Mesenchymal stem cell (in vitro differentiated cells and primary cell): ENCODE measurements around the gene ARHGAP36.

Source experiments
- DNase-seq: peaks from one replicate; pipeline ENCODE4 v3.0.0-alpha.2; 2013
- H2AFZ ChIP-seq: one replicate; pipeline ENCODE4 v1.6.1; 2013; ENCODE audit warnings: low read depth, mild to moderate bottlenecking, control low read depth, inconsistent platforms, low read length, moderate library complexity
- H2AK5ac ChIP-seq: 2 replicates; pipeline ENCODE4 v1.6.1; 2013; ENCODE audit warnings: low read length, moderate library complexity, mild to moderate bottlenecking, inconsistent platforms; ENCODE audit not compliant: severe bottlenecking
- H2BK120ac ChIP-seq: one replicate; pipeline ENCODE4 v1.6.1; 2013; ENCODE audit warnings: low read depth, mild to moderate bottlenecking, inconsistent platforms, low read length, moderate library complexity
- H2BK12ac ChIP-seq, 2 experiments: one replicate each; pipeline ENCODE4 v1.6.1; 2013; ENCODE audit warnings: inconsistent platforms in 2 of 2, low read length in 2 of 2, mild to moderate bottlenecking in 2 of 2, moderate library complexity in 2 of 2, control low read depth in 1 of 2
- H2BK15ac ChIP-seq: one replicate; pipeline ENCODE4 v1.6.1; 2013; ENCODE audit warnings: mild to moderate bottlenecking, low read depth, inconsistent platforms; ENCODE audit not compliant: poor library complexity, severe bottlenecking
- H2BK5ac ChIP-seq: 2 replicates; pipeline ENCODE4 v1.6.1; 2013; ENCODE audit warnings: low read depth, mild to moderate bottlenecking, low read length, control low read depth, inconsistent platforms; ENCODE audit not compliant: poor library complexity, severe bottlenecking
- H3K14ac ChIP-seq, 2 experiments: one replicate each; pipeline ENCODE4 v1.6.1; 2013; ENCODE audit warnings: inconsistent platforms in 2 of 2, low read length in 2 of 2, control low read depth in 1 of 2, mild to moderate bottlenecking in 1 of 2, moderate library complexity in 1 of 2
- H3K18ac ChIP-seq, 2 experiments: one replicate each; pipeline ENCODE4 v1.6.1; 2013; ENCODE audit warnings: inconsistent platforms in 2 of 2, low read length in 2 of 2, control low read depth in 1 of 2, low read depth in 1 of 2, mild to moderate bottlenecking in 1 of 2
- H3K23ac ChIP-seq, 2 experiments: one replicate each; pipeline ENCODE4 v1.6.1; 2013; ENCODE audit warnings: inconsistent platforms in 2 of 2, low read length in 2 of 2, mild to moderate bottlenecking in 2 of 2, moderate library complexity in 2 of 2, control low read depth in 1 of 2
- H3K27ac ChIP-seq: 2 replicates; pipeline ENCODE4 v1.5.1; 2013; ENCODE audit warnings: mild to moderate bottlenecking, moderate library complexity, low read length, control low read depth, inconsistent platforms; ENCODE audit not compliant: poor library complexity, severe bottlenecking
- H3K27me3 ChIP-seq, 2 experiments: 2 replicates each; pipeline versions ENCODE4 v1.6.1 to v1.7.0; 2013; ENCODE audit warnings: low read length in 2 of 2, mild to moderate bottlenecking in 2 of 2, moderate library complexity in 2 of 2, control low read depth in 1 of 2, inconsistent platforms in 1 of 2; ENCODE audit not compliant: control insufficient read depth in 1 of 2, insufficient read depth in 1 of 2
- H3K36me3 ChIP-seq, 2 experiments: 2 replicates each; pipeline versions ENCODE4 v1.6.1 to v1.7.0; 2013; ENCODE audit warnings: low read length in 2 of 2, control low read depth in 1 of 2, inconsistent platforms in 1 of 2, low read depth in 1 of 2, mild to moderate bottlenecking in 1 of 2; ENCODE audit not compliant: insufficient read depth in 2 of 2, control insufficient read depth in 1 of 2
- H3K4ac ChIP-seq, 2 experiments: one replicate each; pipeline ENCODE4 v1.6.1; 2013; ENCODE audit warnings: inconsistent platforms in 2 of 2, low read length in 2 of 2, mild to moderate bottlenecking in 2 of 2, moderate library complexity in 2 of 2, control low read depth in 1 of 2, low read depth in 1 of 2
- H3K4me1 ChIP-seq: 2 replicates; pipeline ENCODE4 v1.6.1; 2013; ENCODE audit warnings: low read depth, low read length, control low read depth; ENCODE audit not compliant: control insufficient read depth, insufficient read depth
- H3K4me2 ChIP-seq: 2 replicates; pipeline ENCODE4 v1.6.1; 2013; ENCODE audit warnings: low read length, mild to moderate bottlenecking, inconsistent platforms; ENCODE audit not compliant: poor library complexity, severe bottlenecking
- H3K4me3 ChIP-seq, 2 experiments: 2 replicates each; pipeline versions ENCODE4 v1.5.1 to v1.7.0; 2013; ENCODE audit warnings: low read length in 2 of 2, mild to moderate bottlenecking in 2 of 2, control low read depth in 1 of 2, low read depth in 1 of 2; ENCODE audit not compliant: insufficient read depth in 1 of 2
- H3K79me1 ChIP-seq: replicated peaks from 2 replicates; pipeline ENCODE4 v1.6.1; 2013; ENCODE audit warnings: mild to moderate bottlenecking, control low read depth, low read length, inconsistent platforms; ENCODE audit not compliant: poor library complexity, severe bottlenecking
- H3K9ac ChIP-seq: 2 replicates; pipeline ENCODE4 v1.7.0; 2013; ENCODE audit warnings: mild to moderate bottlenecking, low read length, moderate library complexity
- H3K9me3 ChIP-seq: 2 replicates; pipeline ENCODE4 v1.7.0; 2013; ENCODE audit warnings: mild to moderate bottlenecking, low read length; ENCODE audit not compliant: control insufficient read depth
- H4K8ac ChIP-seq: one replicate; pipeline ENCODE4 v1.6.1; 2013; ENCODE audit warnings: inconsistent platforms, mild to moderate bottlenecking, low read length, moderate library complexity
- H4K91ac ChIP-seq: one replicate; pipeline ENCODE4 v1.6.1; 2013; ENCODE audit warnings: mild to moderate bottlenecking, low read length, inconsistent platforms
- WGBS: methylation state at CpG from one replicate; pipeline ENCODE4 v1.1.7; 2013; ENCODE audit warnings: mixed read lengths; 5-methylcytosine and 5-hydroxymethylcytosine counted together

ARHGAP36 gene

DNA sequence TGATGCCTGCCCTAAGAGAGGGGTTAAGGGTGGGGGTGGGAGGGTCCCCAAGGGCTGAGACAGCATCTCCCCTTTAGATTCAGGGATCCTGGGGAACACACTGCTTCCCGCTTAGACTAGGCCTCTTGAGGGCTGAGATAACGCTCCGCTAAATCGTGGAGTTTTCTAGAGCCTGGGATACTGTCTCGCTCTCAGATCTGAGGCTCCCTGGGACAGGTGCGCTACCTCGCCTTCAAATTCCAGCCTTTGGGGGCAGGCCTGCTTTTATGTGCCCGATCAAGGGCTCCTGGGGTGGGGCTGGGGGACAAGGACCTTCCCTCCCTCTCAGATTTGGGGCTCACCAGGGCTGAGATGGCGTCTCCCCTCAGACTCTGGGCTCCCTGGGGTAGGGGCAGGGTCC, 440 bp upstream of the ARHGAP36 start:
- no peak overlapping the region for H2BK120ac ChIP-seq
- H3K36me3 ChIP-seq = no peaks in the 10 kb centered on the region
- no peak overlapping the region for H2AK5ac ChIP-seq
- no peak for DNase-seq
- no peak overlapping the region for H3K18ac ChIP-seq
- no peak overlapping the region for H2BK5ac ChIP-seq
- no peak overlapping the region for H3K23ac ChIP-seq
- no peak overlapping the region for H2BK12ac ChIP-seq
- no peak overlapping the region for H3K4ac ChIP-seq
- no peak overlapping the region for H3K9ac ChIP-seq
- H3K79me1 ChIP-seq = no peaks in the 10 kb centered on the region
- H3K4me1 ChIP-seq = peaks cover 7% of the 10 kb centered on the region
- no peak overlapping the region for H4K91ac ChIP-seq
- H2AFZ ChIP-seq = no peak overlapping the region
- no peak overlapping the region for H3K14ac ChIP-seq
- H2BK15ac ChIP-seq = no peak overlapping the region
- H3K4me2 ChIP-seq = no peak overlapping the region
- no peaks in the 10 kb centered on the region for H3K9me3 ChIP-seq
- no peak overlapping the region for H3K27ac ChIP-seq
- 52% methylated on average over 8 of the region's 9 CpGs for WGBS
- H3K4me3 ChIP-seq = no peak overlapping the region
- peaks cover 26 to 52% of the 10 kb centered on the region in 2 experiments for H3K27me3 ChIP-seq
- no peak overlapping the region for H4K8ac ChIP-seq

DNA sequence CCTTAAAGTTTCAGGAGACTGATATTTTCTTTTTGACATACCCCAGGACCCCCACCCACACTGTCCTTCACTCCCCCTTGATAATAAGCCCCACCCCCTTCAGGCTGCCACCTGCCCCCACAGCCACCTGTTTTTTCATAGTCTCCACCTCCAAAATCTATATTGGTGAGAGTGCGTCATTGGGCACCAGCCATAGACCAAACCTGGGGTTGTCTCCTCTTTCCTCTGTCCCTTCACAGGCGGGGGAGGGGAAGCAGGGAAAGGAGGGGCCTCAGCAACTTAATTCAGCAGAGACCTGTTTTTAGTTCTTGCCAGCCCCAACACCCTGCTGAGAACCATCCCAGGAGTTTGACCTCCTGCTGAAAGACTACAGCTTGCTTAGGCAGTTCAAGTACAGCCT, 1.1 kb downstream of the ARHGAP36 start:
- H3K14ac ChIP-seq = no peak overlapping the region
- no peaks in the 10 kb centered on the region for H3K9me3 ChIP-seq
- no peak overlapping the region for H2BK5ac ChIP-seq
- peaks cover 27 to 64% of the 10 kb centered on the region in 2 experiments for H3K27me3 ChIP-seq
- no peak overlapping the region for H2BK12ac ChIP-seq
- H2AFZ ChIP-seq = no peak overlapping the region
- H3K4me3 ChIP-seq = no peak overlapping the region
- no peak overlapping the region for H3K4ac ChIP-seq
- H3K4me1 ChIP-seq = peaks cover 7% of the 10 kb centered on the region
- DNase-seq = no peak
- no peak overlapping the region for H2BK120ac ChIP-seq
- H3K27ac ChIP-seq = no peak overlapping the region
- no peak overlapping the region for H3K23ac ChIP-seq
- H2AK5ac ChIP-seq = no peak overlapping the region
- no peak overlapping the region for H3K4me2 ChIP-seq
- H4K8ac ChIP-seq = no peak overlapping the region
- H3K79me1 ChIP-seq = no peaks in the 10 kb centered on the region
- no peak overlapping the region for H3K9ac ChIP-seq
- H3K36me3 ChIP-seq = no peaks in the 10 kb centered on the region
- 80% methylated on average over 1 of the region's 2 CpGs for WGBS
- no peak overlapping the region for H3K18ac ChIP-seq
- no peak overlapping the region for H4K91ac ChIP-seq
- no peak overlapping the region for H2BK15ac ChIP-seq

DNA sequence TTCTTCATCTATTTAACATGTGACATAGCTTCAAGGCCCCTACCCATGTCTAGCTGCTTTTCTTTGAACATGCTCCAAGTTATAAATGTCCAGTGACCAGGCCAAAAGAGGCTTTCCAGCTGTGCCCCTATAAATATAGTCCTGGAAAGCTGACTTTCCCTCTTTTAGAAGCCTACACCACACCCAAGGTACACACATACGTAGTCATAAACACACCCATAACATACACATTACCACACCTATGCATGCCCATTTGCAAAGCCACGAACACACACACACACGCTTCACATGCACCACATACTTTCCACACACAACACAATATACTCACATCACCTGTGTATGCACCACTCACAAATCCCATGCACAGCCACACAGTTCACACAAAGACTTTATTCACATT, 2.0 kb downstream of the ARHGAP36 start:
- Histone ChIP-seq H3K23ac (no peak overlapping the region), H2BK5ac (no peak overlapping the region), H3K27ac (no peak overlapping the region), H3K9ac (no peak overlapping the region), H3K4me3 (no peak overlapping the region), H2BK15ac (no peak overlapping the region), H2BK12ac (no peak overlapping the region), H4K8ac (no peak overlapping the region), H2AFZ (no peak overlapping the region), H3K18ac (no peak overlapping the region), H3K4me1 (peaks cover 7% of the 10 kb centered on the region), H4K91ac (no peak overlapping the region), H3K14ac (no peak overlapping the region), H3K36me3 (no peaks in the 10 kb centered on the region), H3K79me1 (no peaks in the 10 kb centered on the region), H3K27me3 (peaks cover 30 to 72% of the 10 kb centered on the region in 2 experiments), H2AK5ac (no peak overlapping the region), H3K4me2 (no peak overlapping the region), H2BK120ac (no peak overlapping the region), H3K4ac (no peak overlapping the region), H3K9me3 (no peaks in the 10 kb centered on the region)
- WGBS = 91% methylated on average over 3 of the region's 3 CpGs
- DNase-seq = no peak

DNA sequence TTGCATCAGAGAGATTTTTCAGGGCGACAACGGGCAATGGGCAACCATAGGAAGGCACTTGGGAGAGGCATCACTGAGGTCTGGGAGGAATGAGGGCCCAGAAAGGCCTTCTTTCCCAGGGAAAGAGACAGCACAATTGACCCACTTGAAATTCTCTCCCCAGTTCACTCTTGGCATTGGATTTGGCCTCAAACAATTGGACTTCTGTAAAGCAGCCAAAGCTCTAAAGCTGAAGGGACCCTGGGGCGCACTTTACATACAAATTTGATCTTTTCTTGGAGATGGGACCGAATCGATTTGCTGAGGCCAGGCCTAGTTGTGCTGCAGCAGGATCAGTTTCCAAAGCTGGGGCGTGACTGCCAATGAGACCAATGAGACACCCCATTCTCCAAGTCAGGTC, 3.2 kb downstream of the ARHGAP36 start:
- Histone ChIP-seq H4K91ac (no peak overlapping the region), H2BK12ac (no peak overlapping the region), H3K18ac (no peak overlapping the region), H3K4ac (no peak overlapping the region), H2AK5ac (no peak overlapping the region), H4K8ac (no peak overlapping the region), H3K4me3 (no peak overlapping the region), H2AFZ (no peak overlapping the region), H3K9me3 (no peaks in the 10 kb centered on the region), H3K4me2 (no peak overlapping the region), H2BK5ac (no peak overlapping the region), H3K9ac (no peak overlapping the region), H3K27me3 (peaks cover 41 to 72% of the 10 kb centered on the region in 2 experiments), H3K36me3 (no peaks in the 10 kb centered on the region), H3K79me1 (no peaks in the 10 kb centered on the region), H2BK15ac (no peak overlapping the region), H2BK120ac (no peak overlapping the region), H3K4me1 (peaks cover 7% of the 10 kb centered on the region), H3K14ac (no peak overlapping the region), H3K23ac (no peak overlapping the region), H3K27ac (no peak overlapping the region)
- no peak for DNase-seq
- WGBS = 92% methylated on average over 4 of the region's 6 CpGs
